NT2/D1 (cell line): Measurements from ENCODE around the gene HAUS2.

Experiments
- YY1 ChIP-seq: IDR thresholded peaks from 2 replicates; pipeline ENCODE4 v1.6.1; 2011; ENCODE audit not compliant: insufficient read length, insufficient read depth
- ZNF274 ChIP-seq: IDR thresholded peaks from 2 replicates; pipeline ENCODE4 v1.6.1; 2011; ENCODE audit warnings: mild to moderate bottlenecking, low read depth, low read length

DNA sequence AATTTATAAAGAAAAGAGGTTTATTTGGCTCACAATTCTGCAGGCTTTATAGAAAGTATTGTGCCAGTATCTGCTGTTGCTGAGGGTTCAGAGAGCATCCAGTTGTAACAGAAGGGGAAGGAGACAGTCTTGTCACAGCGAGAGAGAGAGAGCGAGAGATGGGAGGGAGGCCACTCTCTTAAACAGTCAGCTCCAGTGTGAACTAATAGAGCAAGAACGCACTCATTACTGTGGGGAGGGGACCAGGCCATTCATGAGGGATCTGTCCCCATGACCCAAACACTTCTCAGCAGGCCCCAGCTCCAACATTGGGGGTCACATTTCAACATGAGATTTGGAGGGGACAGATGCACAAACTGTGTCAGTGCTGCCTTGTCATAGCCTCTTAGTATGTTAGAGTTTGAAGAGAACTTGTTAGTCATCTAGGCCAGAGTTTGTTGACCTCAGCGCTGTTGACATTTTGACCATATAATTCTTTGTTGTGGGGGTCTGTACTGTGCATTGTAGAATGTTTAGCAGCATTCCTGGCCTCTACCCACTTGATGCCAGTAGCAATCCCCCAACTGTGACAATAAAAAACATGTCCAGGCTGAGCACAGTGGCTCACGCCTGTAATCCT is 42.1 kb downstream of the HAUS2 start:
- no peak for TF ChIP-seq YY1
- no peak for TF ChIP-seq ZNF274
